ENCODE data around the gene TSFM.

The TSFM gene

DNA sequence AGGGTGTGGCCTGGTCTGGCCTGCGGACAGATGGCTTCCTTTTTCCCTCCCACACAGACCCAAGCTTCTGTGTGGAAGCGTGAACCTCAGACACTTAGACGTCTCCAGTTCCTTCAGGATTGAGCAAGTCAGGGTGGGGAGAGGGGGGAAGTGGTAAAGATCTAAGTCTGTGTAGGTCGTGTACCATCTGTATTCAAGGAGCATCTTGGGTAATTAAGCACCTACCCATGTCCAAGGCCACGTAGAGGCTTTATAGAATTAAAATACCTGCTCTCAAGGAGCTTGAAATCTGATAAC is 34.2 kb downstream of the TSFM start:
- TF ChIP-seq PRDM1 (tag by site-specific recombination; IDR thresholded peaks at IDR 0.05) (no peak), ZNF19 (tag by site-specific recombination; IDR thresholded peaks at IDR 0.05; ENCODE audit: low read depth) (no peak), ZNF670 (tag by site-specific recombination; IDR thresholded peaks at IDR 0.05; ENCODE audit: low read depth) (no peak), KLF8 (tag by site-specific recombination; IDR thresholded peaks at IDR 0.05) (no peak), ZNF350 (tag by site-specific recombination; IDR thresholded peaks at IDR 0.05) (no peak), ZNF558 (tag by site-specific recombination; IDR thresholded peaks at IDR 0.05) (no peak), ZFHX2 (tag by site-specific recombination; conservative IDR thresholded peaks at IDR 0.05) (no peak)
- no peak overlapping the region for H3K27ac ChIP-seq (ENCODE audit: extremely low read depth, low read depth, low read length)
- no peaks in the 10 kb centered on the region for H3K4me1 ChIP-seq (ENCODE audit: control insufficient read depth, insufficient read depth, low read length)
- H3K4me3 ChIP-seq (ENCODE audit: low read depth, low read length), result no peak overlapping the region
- ChIA-PET POLR2A (no interaction called here), CTCF (interaction anchor here (0.8 to 4.5 kb wide), 5 partner anchors 8 to 89 kb away, joined by 3 to 27 read pairs (median 3); no protein-coding TSS in a partner anchor)
- H3K9me3 ChIP-seq (ENCODE audit: control insufficient read depth, insufficient read depth, low read depth, low read length), result no peaks in the 10 kb centered on the region
- H3K36me3 ChIP-seq (ENCODE audit: control insufficient read depth in 2 of 2, insufficient read depth in 1 of 2, low read length in 2 of 2), result peaks cover 0 to 22% of the 10 kb centered on the region in 2 experiments; a peak in 2 of 3 replicates

DNA sequence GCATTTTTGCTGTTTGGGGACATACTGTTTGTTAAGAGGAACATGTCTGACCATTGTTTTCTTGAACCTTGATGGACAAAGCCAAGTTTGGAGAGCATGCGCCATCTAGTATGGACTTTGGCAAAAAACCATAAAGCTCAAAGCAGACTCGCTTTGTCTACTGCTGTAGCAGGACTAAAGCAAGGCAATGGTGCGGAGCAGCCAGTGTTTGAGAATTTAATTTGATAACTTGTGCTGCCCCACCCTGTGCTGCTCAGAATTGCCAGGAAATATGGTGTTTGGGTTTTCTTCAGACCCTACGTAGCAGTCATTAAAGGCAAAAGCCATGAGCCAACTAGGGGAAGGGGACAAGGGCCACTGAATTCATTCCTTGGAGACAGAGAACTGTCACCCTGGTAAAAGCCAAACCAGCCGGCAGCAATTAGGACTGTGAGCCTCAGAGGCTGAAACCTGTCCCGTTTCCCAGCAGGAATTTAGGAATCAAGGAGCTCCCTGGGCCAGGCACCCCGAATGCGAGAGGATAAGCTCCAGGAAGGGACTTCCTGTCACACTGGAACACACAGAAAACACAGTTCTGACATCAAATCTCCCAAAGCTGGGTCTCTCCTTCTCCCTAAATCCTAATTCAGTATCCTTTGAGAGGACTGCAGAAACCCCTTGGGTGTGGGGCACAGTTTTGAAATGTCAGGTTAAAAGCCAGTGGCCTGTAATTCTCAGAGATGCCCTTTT is 34.8 kb downstream of the TSFM start:
- Histone ChIP-seq H3K36me3 (ENCODE audit: control insufficient read depth in 2 of 2, insufficient read depth in 1 of 2, low read length in 2 of 2) (peaks cover 0 to 28% of the 10 kb centered on the region in 2 experiments; a peak in 1 of 3 replicates), H3K4me1 (ENCODE audit: control insufficient read depth, insufficient read depth, low read length) (no peaks in the 10 kb centered on the region), H3K9me3 (ENCODE audit: control insufficient read depth, insufficient read depth, low read depth, low read length) (no peaks in the 10 kb centered on the region), H3K4me3 (ENCODE audit: low read depth, low read length) (no peak overlapping the region), H3K27ac (ENCODE audit: extremely low read depth, low read depth, low read length) (no peak overlapping the region)
- POLR2A ChIA-PET, result interaction anchor here (0.6 to 0.7 kb wide), 2 partner anchors 78 to 208 kb away, joined by 4 to 7 read pairs; no protein-coding TSS in a partner anchor
- CTCF ChIA-PET, result interaction anchor here (0.6 to 4.5 kb wide), 9 partner anchors 10 to 1704 kb away, joined by 3 to 27 read pairs (median 3); partner anchors contain the start of gene TSFM
- TF ChIP-seq ZNF302 (tag by site-specific recombination; IDR thresholded peaks at IDR 0.05; ENCODE audit: low read depth) (no peak), ZNF521 (tag by site-specific recombination; IDR thresholded peaks at IDR 0.05) (no peak), ZNF155 (tag by site-specific recombination; IDR thresholded peaks at IDR 0.05) (no peak), GLIS1 (tag by site-specific recombination; IDR thresholded peaks at IDR 0.05) (no peak), ZNF311 (tag by site-specific recombination; IDR thresholded peaks at IDR 0.05; ENCODE audit: borderline replicate concordance) (no peak), TRIM28 (IDR thresholded peaks at IDR 0.05; ENCODE audit: borderline replicate concordance, low read length) (no peak), ZSCAN23 (tag by site-specific recombination; IDR thresholded peaks at IDR 0.05) (no peak), ZNF24 (tag by site-specific recombination; IDR thresholded peaks at IDR 0.05) (no peak), RBAK (tag by site-specific recombination; IDR thresholded peaks at IDR 0.05) (no peak), ZNF292 (tag by site-specific recombination; IDR thresholded peaks at IDR 0.05; ENCODE audit: borderline replicate concordance, low read depth) (no peak), ZNF211 (tag by site-specific recombination; IDR thresholded peaks at IDR 0.05; ENCODE audit: low read depth) (no peak), ZNF133 (tag by site-specific recombination; IDR thresholded peaks at IDR 0.05) (no peak), ZXDB (tag by site-specific recombination; IDR thresholded peaks at IDR 0.05) (no peak), KLF7 (tag by site-specific recombination; IDR thresholded peaks at IDR 0.05; ENCODE audit: borderline replicate concordance) (no peak), ZBTB1 (tag by site-specific recombination; IDR thresholded peaks at IDR 0.05) (no peak)
- TF ChIP-seq, protein P1, sequence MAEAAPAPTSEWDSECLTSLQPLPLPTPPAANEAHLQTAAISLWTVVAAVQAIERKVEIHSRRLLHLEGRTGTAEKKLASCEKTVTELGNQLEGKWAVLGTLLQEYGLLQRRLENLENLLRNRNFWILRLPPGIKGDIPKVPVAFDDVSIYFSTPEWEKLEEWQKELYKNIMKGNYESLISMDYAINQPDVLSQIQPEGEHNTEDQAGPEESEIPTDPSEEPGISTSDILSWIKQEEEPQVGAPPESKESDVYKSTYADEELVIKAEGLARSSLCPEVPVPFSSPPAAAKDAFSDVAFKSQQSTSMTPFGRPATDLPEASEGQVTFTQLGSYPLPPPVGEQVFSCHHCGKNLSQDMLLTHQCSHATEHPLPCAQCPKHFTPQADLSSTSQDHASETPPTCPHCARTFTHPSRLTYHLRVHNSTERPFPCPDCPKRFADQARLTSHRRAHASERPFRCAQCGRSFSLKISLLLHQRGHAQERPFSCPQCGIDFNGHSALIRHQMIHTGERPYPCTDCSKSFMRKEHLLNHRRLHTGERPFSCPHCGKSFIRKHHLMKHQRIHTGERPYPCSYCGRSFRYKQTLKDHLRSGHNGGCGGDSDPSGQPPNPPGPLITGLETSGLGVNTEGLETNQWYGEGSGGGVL (tag by site-specific recombination; IDR thresholded peaks at IDR 0.05), result no peak
- TF ChIP-seq, protein P2, sequence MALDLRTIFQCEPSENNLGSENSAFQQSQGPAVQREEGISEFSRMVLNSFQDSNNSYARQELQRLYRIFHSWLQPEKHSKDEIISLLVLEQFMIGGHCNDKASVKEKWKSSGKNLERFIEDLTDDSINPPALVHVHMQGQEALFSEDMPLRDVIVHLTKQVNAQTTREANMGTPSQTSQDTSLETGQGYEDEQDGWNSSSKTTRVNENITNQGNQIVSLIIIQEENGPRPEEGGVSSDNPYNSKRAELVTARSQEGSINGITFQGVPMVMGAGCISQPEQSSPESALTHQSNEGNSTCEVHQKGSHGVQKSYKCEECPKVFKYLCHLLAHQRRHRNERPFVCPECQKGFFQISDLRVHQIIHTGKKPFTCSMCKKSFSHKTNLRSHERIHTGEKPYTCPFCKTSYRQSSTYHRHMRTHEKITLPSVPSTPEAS (tag by site-specific recombination; IDR thresholded peaks at IDR 0.05), result no peak
- TF ChIP-seq, protein P3, sequence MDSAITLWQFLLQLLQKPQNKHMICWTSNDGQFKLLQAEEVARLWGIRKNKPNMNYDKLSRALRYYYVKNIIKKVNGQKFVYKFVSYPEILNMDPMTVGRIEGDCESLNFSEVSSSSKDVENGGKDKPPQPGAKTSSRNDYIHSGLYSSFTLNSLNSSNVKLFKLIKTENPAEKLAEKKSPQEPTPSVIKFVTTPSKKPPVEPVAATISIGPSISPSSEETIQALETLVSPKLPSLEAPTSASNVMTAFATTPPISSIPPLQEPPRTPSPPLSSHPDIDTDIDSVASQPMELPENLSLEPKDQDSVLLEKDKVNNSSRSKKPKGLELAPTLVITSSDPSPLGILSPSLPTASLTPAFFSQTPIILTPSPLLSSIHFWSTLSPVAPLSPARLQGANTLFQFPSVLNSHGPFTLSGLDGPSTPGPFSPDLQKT (IDR thresholded peaks at IDR 0.05; ENCODE audit: borderline replicate concordance, low read depth, low read length), result no peak
- TF ChIP-seq, protein P4, sequence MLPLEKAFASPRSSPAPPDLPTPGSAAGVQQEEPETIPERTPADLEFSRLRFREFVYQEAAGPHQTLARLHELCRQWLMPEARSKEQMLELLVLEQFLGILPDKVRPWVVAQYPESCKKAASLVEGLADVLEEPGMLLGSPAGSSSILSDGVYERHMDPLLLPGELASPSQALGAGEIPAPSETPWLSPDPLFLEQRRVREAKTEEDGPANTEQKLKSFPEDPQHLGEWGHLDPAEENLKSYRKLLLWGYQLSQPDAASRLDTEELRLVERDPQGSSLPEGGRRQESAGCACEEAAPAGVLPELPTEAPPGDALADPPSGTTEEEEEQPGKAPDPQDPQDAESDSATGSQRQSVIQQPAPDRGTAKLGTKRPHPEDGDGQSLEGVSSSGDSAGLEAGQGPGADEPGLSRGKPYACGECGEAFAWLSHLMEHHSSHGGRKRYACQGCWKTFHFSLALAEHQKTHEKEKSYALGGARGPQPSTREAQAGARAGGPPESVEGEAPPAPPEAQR (tag by site-specific recombination; IDR thresholded peaks at IDR 0.05), result no peak
- TF ChIP-seq, protein P5, sequence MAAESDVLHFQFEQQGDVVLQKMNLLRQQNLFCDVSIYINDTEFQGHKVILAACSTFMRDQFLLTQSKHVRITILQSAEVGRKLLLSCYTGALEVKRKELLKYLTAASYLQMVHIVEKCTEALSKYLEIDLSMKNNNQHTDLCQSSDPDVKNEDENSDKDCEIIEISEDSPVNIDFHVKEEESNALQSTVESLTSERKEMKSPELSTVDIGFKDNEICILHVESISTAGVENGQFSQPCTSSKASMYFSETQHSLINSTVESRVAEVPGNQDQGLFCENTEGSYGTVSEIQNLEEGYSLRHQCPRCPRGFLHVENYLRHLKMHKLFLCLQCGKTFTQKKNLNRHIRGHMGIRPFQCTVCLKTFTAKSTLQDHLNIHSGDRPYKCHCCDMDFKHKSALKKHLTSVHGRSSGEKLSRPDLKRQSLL (tag by site-specific recombination; IDR thresholded peaks at IDR 0.05), result no peak

Data from HEK293 (cell line).